ENCODE data around the gene RBM19. TPM values are rescaled to one million over a fixed set of nuclear protein-coding genes. Genes with fewer than 3 reads are reported as not detected.

RBM19 gene
- total RNA-seq, 1 experiment from 2014 or later, result 35.7 TPM

DNA sequence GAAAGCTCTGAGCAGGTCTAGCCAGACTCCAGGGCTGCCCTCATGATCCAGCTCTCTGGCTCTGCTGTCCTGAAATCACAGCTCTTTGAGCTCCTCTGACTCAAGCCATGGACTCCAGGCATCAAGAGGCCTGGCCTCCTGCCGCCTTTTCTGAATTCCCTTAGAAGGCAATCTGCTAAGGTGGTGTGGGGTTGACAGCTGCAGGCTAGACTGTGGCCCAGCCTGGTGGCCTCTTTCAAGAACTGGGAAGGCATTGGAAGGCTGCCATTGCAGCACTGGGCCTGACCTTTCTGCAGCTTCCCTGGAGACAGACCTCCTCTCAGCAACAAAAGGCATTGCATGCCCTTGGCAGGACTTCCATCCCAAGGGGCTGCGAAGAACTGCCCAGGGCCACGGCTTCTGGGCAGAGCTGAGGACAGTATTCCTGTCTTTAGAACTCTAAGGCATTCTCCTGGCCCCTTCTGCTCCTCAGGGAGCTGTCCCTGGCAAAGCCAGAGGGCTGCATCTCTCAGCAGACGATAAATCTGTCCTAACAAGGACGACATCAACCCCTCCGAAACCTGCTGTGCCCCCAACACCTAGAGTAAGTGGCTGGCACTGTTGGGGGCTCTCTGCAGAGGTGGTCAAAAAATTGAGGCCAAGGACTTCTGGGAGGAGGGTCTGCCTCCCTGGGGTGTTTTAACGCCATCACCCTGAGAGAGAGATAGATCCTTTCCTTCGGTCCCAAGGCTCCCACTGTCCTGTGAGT, 115.6 kb downstream of the RBM19 start:
- intact Hi-C loops (cut with micrococcal nuclease; ENCODE audit: unreplicated experiment), result no loop called here
- H3K9me3 Mint-ChIP-seq (ENCODE audit: unreplicated experiment), result no peaks in the 10 kb centered on the region
- no peak overlapping the region for H3K4me3 ChIP-seq (ENCODE audit: low read depth, low read length)
- H3K4me1 ChIP-seq, result no peaks in the 10 kb centered on the region
- no peak overlapping the region for H3K4me3 Mint-ChIP-seq (ENCODE audit: unreplicated experiment)
- no peaks in the 10 kb centered on the region for H3K4me1 Mint-ChIP-seq (ENCODE audit: low read depth, unreplicated experiment)
- peaks cover under 1% of the 10 kb centered on the region for H3K36me3 Mint-ChIP-seq (ENCODE audit: insufficient read depth, unreplicated experiment)
- ChIA-PET POLR2A (no interaction called here), CTCF (no interaction called here)
- no peaks in the 10 kb centered on the region for H3K27me3 Mint-ChIP-seq (ENCODE audit: insufficient read depth, unreplicated experiment)
- TF ChIP-seq, protein P1, sequence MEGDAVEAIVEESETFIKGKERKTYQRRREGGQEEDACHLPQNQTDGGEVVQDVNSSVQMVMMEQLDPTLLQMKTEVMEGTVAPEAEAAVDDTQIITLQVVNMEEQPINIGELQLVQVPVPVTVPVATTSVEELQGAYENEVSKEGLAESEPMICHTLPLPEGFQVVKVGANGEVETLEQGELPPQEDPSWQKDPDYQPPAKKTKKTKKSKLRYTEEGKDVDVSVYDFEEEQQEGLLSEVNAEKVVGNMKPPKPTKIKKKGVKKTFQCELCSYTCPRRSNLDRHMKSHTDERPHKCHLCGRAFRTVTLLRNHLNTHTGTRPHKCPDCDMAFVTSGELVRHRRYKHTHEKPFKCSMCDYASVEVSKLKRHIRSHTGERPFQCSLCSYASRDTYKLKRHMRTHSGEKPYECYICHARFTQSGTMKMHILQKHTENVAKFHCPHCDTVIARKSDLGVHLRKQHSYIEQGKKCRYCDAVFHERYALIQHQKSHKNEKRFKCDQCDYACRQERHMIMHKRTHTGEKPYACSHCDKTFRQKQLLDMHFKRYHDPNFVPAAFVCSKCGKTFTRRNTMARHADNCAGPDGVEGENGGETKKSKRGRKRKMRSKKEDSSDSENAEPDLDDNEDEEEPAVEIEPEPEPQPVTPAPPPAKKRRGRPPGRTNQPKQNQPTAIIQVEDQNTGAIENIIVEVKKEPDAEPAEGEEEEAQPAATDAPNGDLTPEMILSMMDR (IDR thresholded peaks at IDR 0.05; ENCODE audit: insufficient read depth in 1 of 2, low read depth in 1 of 2, low read length in 1 of 2, severe bottlenecking in 1 of 2, unreplicated experiment in 1 of 2), result no peak
- H3K27me3 ChIP-seq (replicated peaks; ENCODE audit: control insufficient read depth, insufficient read depth, low read length), result no peaks in the 10 kb centered on the region
- no peaks in the 10 kb centered on the region for H3K9me3 ChIP-seq
- no TSS peak for BruUV-seq (replicated peaks)
- DNase-seq, result no peak
- H3K36me3 ChIP-seq (ENCODE audit: control insufficient read depth, insufficient read depth, low read length), result no peaks in the 10 kb centered on the region
- no peak overlapping the region for H3K27ac Mint-ChIP-seq (ENCODE audit: unreplicated experiment)

DNA sequence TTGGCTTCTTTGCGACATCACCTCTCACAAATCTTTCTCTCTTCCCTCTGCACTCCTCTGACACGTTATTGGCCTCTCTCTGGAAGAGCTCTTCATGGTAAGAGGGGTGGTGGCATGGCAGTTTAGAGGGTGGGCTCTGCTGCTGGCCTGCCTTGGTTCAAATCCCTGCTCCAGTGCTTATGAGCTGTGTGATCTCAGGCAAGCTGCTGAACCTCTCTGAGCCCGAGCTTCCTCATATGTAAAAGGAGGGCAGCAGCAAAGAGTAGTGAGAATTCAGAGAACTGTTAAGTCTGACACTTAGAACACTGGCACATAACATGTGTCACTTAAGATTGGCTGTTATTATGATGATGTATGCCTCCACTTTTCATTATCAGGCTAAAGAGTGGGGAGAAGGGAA, 118.3 kb downstream of the RBM19 start:
- Histone ChIP-seq H3K4me1 (no peaks in the 10 kb centered on the region), H3K27me3 (replicated peaks; ENCODE audit: control insufficient read depth, insufficient read depth, low read length) (no peaks in the 10 kb centered on the region), H3K36me3 (ENCODE audit: control insufficient read depth, insufficient read depth, low read length) (no peaks in the 10 kb centered on the region; the same call in 1 of the 2 replicates), H3K9me3 (no peaks in the 10 kb centered on the region), H3K4me3 (ENCODE audit: low read depth, low read length) (no peak overlapping the region)
- ChIA-PET CTCF (no interaction called here), POLR2A (no interaction called here)
- TF ChIP-seq, protein P1 (IDR thresholded peaks at IDR 0.05; ENCODE audit: insufficient read depth in 1 of 2, low read depth in 1 of 2, low read length in 1 of 2, severe bottlenecking in 1 of 2, unreplicated experiment in 1 of 2), result no peak
- intact Hi-C loops (cut with micrococcal nuclease; ENCODE audit: unreplicated experiment), result no loop called here
- no peaks in the 10 kb centered on the region for H3K27me3 Mint-ChIP-seq (ENCODE audit: insufficient read depth, unreplicated experiment)
- H3K36me3 Mint-ChIP-seq (ENCODE audit: insufficient read depth, unreplicated experiment), result peaks cover 11% of the 10 kb centered on the region
- DNase-seq, result no peak
- no peak overlapping the region for H3K4me3 Mint-ChIP-seq (ENCODE audit: unreplicated experiment)
- no peak overlapping the region for H3K27ac Mint-ChIP-seq (ENCODE audit: unreplicated experiment)
- no TSS peak for BruUV-seq (replicated peaks)
- no peaks in the 10 kb centered on the region for H3K4me1 Mint-ChIP-seq (ENCODE audit: low read depth, unreplicated experiment)
- no peaks in the 10 kb centered on the region for H3K9me3 Mint-ChIP-seq (ENCODE audit: unreplicated experiment)

DNA sequence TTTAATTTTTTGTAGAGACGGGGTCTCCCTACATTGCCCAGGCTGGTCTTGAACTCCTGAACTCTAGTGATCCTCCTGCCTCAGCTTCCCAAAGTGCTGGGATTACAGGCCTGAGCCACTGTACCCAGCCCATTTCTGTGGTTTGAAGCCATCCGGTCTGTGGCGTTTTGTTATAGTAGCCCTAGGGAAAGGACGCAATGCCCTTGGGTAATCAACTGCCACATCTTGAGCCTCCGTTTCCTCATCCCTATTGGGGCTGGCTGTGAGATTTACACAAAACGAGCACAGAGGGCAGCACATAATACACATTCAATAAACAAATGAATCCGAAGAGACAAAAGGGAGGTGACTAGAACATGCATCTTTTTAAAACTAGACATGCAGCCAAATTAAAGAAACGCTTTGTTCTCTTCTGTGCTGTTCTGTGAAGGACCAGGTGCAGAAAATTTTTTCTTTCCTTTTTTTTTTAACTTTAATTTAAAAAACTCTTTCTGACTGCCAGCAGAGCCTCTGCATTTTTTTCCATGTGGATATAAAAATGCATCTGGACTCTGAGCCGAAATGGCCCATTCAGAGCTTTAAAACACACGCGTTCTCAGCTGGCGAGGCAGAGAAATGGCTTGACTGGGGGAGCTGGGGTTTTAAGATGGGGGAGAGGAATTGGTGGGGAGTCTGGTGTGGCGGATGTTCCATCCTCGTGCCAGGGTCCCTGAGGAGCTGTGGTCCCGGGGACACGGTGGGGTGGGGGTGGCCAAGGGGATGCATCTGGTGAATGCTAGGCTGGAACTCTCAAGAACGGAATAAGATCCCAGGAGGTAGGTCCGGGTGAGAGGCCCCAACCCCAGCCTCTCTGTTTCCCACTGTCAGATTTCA, 119.0 kb downstream of the RBM19 start:
- Histone ChIP-seq H3K27me3 (replicated peaks; ENCODE audit: control insufficient read depth, insufficient read depth, low read length) (no peaks in the 10 kb centered on the region), H3K4me1 (no peaks in the 10 kb centered on the region), H3K36me3 (ENCODE audit: control insufficient read depth, insufficient read depth, low read length) (no peaks in the 10 kb centered on the region; the same call in 1 of the 2 replicates), H3K4me3 (ENCODE audit: low read depth, low read length) (no peak overlapping the region), H3K9me3 (no peaks in the 10 kb centered on the region)
- CTCF ChIA-PET, result no interaction called here
- Mint-ChIP-seq H3K27me3 (ENCODE audit: insufficient read depth, unreplicated experiment) (no peaks in the 10 kb centered on the region), H3K4me3 (ENCODE audit: unreplicated experiment) (no peak overlapping the region), H3K27ac (ENCODE audit: unreplicated experiment) (no peak overlapping the region), H3K9me3 (ENCODE audit: unreplicated experiment) (no peaks in the 10 kb centered on the region), H3K36me3 (ENCODE audit: insufficient read depth, unreplicated experiment) (peaks cover 11% of the 10 kb centered on the region), H3K4me1 (ENCODE audit: low read depth, unreplicated experiment) (no peaks in the 10 kb centered on the region)
- no peak for DNase-seq
- intact Hi-C loops (cut with micrococcal nuclease; ENCODE audit: unreplicated experiment), result no loop called here
- POLR2A ChIA-PET, result no interaction called here
- BruUV-seq (replicated peaks), result no TSS peak
- TF ChIP-seq, protein P1 (IDR thresholded peaks at IDR 0.05; ENCODE audit: insufficient read depth in 1 of 2, low read depth in 1 of 2, low read length in 1 of 2, severe bottlenecking in 1 of 2, unreplicated experiment in 1 of 2), result no peak

All from Caco-2 (cell line).